Right renal cortex interstitium (tissue), 3 donors: ENCODE measurements around the gene PANK4. TPM values are rescaled to one million over a fixed set of nuclear protein-coding genes. Genes with fewer than 3 reads are reported as not detected.

Experiments used
- DNase-seq, 3 donors: peaks; one replicate each; pipeline ENCODE4 v3.0.0-alpha.2; 2013; ENCODE audit warnings: low read depth in 3 of 3, low spot score in 2 of 3
- polyA plus RNA-seq, 3 donors: library from polyadenylated mRNA; unstranded; fragments of 120-200 nt; gene quantifications; one replicate each; pipeline ENCODE4 v1.2.1, GENCODE V29; 2013; ENCODE audit not compliant: insufficient read length in 3 of 3

PANK4 gene
- polyA plus RNA-seq, 3 donors, result 25.3 to 26.8 (median 26.6) TPM

- no peak for DNase-seq
These were observed 10.7 kb downstream of the PANK4 start for GRCh38 chr1:2515763-2516080.

- DNase-seq, result no peak
These were observed 11.3 kb downstream of the PANK4 start for GRCh38 chr1:2514863-2515762.

GRCh38 chr1:2513939-2514652 is 12.3 kb downstream of the PANK4 start:
- DNase-seq, result no peak

DNA sequence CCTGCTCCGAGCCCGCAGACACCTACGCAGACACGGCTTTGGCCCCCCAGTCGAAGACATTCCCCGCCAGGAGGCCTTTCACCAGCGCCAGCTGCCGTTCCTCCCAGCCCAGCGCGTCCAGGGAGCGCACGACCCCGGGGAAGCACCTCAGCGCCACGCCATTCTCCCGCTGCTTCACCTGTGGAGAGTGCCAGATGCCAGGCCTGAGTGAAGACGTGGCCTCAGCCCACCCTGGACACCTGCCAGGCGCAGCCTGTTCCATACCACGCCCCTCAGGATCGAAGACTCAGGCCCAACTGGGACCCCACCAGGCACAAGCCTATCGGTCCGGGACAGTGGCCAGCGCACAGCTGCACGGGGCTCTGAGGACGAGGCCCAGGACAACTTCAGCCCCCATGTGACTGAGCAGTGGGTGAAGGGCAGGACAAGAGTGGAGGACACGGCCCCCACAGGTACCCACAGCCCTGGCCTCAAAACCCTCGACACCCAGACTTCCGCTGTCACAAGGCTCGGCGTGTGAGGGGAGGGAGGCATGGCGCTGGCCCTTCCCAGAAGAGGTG is 13.5 kb downstream of the PANK4 start:
- no peak for DNase-seq

- no peak for DNase-seq
These were observed 15.8 kb downstream of the PANK4 start for GRCh38 chr1:2510366-2511155.

DNA sequence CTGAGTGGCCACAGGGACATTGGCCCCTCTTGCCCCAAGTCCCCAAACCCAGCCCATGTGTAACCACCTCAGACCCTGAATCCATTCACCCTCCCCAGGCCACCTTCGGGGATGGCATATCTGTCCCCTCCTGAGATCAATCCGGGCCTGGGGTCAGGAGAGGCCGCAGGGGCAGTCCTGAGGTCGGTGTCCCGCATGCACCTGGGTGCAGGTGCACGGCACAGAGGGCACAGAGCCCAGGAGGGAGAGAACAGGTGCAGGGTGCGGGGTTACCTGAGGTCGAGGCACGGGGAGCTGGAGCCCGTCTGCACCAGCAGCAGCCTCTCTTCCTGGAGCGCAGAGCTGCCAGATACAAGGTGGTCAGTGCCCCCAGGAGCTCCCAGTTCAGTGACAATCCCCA is 16.8 kb downstream of the PANK4 start:
- DNase-seq, result no peak

- DNase-seq, result no peak
These were observed 17.6 kb downstream of the PANK4 start for GRCh38 chr1:2508751-2509150.

DNA sequence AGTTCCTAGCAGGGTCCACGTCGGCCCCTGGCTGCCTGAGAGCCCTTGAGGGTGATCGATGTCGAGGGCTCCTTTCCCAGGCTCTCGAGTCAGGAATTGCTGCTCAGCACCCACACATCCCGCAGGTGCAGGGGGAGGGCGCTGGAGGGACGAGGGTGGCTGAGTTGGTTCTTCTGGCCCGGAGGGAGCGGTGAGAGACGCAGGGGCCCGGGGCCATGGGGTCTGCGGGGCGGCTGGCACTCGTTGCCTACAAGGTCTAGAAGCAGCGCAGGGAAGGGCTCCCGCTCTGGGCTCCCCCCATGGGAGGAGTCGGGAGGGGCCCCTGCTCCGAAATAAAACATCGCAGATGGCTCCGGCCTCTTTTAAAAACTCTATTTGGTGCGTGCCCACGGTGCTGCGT is 18.2 kb downstream of the PANK4 start:
- DNase-seq, result no peak

DNA sequence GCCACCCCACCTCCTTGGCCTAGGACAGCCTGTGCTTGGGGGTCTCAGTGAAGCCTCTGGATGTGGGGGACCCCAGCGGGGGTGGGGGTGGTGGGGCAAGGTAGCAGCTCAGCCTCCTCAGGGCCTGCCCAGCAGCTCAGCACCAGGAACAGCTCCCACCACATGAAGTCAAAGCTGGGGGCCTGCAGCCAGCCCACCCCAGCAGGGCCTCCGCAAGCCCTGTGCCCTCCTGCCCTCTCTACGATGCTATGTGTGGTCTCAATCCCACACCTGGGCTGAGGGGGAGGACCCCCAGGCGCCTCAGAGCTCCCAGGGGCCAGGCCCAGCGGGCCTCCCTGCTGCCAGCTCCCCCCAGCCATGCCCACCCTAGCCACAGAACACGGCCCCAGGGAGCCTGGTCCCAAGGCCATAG is 18.6 kb downstream of the PANK4 start:
- DNase-seq, result no peak

GRCh38 chr1:2506901-2507565 is 19.4 kb downstream of the PANK4 start:
- DNase-seq, result no peak

GRCh38 chr1:2506007-2506860 is 20.2 kb downstream of the PANK4 start:
- no peak for DNase-seq

GRCh38 chr1:2505461-2505994 is 20.9 kb downstream of the PANK4 start:
- DNase-seq, result no peak

GRCh38 chr1:2504949-2505272 is 21.5 kb downstream of the PANK4 start:
- no peak for DNase-seq

DNA sequence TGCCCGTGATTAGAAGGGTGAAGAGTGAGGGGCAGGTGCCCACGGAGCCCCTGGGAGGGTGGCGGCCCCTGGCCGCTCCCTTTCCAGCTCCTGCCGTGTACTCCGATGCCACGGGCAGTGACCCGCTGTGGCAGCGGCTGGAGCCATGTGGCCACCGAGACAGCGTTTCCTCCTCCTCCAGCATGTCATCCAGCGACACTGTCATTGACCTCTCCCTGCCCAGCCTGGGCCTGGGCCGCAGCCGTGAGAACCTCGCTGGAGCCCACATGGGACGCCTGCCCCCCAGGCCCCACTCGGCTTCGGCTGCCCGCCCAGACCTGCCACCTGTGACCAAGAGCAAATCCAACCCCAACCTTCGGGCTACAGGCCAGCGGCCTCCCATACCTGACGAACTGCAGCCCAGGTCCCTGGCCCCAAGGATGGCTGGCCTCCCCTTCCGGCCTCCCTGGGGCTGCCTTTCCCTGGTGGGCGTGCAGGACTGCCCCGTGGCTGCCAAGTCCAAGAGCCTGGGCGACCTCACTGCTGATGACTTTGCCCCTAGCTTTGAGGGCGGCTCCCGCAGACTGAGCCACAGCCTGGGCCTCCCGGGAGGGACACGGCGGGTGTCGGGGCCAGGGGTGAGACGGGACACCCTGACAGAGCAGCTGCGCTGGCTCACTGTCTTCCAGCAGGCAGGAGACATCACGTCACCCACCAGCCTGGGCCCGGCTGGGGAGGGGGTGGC is 22.0 kb downstream of the PANK4 start:
- DNase-seq, result no peak

DNA sequence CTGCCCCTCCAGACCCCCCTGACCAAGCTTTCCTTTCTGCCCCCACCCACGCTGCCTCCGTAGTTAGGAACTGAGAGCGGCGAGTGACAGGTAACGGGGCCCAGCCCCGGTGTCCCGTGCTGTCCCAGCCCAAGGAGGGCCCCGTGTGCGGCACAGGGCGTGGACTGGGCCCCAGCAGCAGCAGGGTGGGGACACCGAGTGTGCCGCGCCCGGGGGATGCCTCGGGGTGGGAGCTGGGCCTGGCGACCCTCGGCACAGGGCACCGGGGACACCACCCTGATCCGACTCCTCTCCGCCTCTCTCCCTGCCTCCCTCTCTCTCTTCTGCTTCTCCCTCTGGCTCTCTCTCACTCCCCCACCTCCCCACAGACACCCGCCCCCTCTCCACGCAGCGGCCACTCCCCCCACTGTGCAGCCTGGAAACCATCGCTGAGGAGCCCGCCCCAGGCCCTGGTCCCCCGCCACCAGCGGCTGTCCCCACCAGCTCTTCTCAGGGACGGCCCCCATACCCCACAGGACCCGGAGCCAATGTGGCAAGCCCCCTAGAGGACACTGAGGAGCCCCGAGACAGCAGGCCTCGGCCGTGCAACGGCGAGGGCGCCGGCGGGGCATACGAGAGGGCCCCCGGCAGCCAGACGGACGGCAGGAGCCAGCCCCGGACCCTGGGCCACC is 22.7 kb downstream of the PANK4 start:
- DNase-seq, result no peak

DNA sequence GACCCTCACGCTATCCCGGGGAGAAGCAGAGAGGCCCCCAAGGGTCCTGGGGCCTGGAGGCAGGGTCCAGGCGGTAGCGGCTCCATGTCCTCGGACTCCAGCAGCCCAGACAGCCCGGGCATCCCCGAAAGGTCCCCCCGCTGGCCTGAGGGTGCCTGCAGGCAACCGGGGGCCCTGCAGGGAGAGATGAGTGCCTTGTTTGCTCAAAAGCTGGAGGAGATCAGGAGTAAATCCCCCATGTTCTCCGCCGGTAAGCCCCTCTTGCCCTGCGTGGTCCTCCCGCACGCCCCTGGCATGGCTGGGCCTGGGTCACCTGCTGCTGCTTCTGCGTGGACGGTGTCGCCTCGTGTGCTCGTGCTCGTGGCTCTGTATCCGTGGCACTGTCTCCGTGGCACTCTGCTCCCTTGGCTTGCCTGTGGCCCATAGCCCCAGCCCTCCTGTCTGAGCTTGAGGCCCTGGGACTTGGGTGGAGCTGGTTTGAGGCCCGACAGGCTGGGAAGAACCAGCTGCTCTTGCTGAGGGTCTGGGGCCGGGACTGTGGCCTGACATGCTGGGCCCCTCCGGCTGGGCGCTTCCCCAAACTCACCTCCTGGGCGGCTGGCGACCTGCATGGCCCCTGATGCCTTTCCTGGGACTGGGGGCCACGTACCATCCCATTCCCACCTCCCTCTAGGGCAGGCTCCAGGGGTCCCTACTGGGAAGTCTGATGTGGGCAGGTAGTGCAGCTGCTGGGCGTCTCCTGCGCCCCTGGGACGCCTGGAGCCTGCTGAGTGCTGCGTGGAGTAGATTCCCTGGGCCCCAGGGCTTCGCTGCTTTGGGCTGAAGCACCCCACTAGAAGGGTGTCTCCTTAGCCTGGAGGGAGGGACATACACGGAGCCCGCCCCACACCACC is 23.5 kb downstream of the PANK4 start:
- no peak for DNase-seq

DNA sequence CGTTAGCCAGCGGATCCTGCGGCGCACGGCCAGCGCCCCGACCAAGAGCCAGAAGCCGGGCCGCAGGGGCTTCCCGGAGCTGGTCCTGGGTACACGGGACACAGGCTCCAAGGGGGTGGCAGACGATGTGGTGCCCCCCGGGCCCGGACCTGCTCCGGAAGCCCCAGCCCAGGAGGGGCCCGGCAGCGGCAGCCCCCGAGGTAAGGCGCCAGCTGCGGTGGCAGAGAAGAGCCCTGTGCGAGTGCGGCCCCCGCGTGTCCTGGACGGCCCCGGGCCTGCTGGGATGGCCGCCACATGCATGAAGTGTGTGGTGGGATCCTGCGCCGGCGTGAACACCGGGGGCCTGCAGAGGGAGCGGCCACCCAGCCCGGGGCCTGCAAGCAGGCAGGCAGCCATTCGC is 24.2 kb downstream of the PANK4 start:
- no peak for DNase-seq

DNA sequence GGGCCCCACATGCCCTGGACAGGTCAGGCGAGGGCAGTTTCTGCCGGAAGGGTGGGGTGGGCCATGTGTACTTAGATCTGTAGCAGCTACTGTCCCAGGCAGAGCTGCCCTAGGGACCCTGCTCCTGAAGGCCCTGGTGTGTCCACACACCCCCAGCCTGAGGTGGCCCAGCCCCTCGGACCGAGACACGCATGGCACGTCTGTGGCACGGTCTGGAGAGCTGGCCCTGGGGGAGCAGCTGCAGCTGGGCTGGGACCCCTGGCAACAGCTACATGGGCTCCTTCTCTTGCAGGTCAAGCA is 24.6 kb downstream of the PANK4 start:
- no peak for DNase-seq
